Stimulated activated CD8-positive, alpha-beta memory T cell treated with anti-CD3 and anti-CD28 coated beads, Interleukin-12 subunit alpha, Interleukin-12 subunit beta, amount 100 ng/mL, for 24 hours (primary cell): Measurements from ENCODE around the gene PTPRJ.

Experiments used
- DNase-seq: peaks from one replicate; pipeline ENCODE4 v3.0.0-alpha.2; 2020; ENCODE audit errors: extremely low read depth

Gene PTPRJ

GRCh38 chr11:47994417-47994816, 14.1 kb downstream of the PTPRJ start:
- DNase-seq = no peak

- DNase-seq = no peak
These were observed 15.0 kb downstream of the PTPRJ start for GRCh38 chr11:47995360-47995769.

GRCh38 chr11:47997063-47998053, 17.0 kb downstream of the PTPRJ start:
- DNase-seq = no peak

- DNase-seq = no peak
These were observed 18.0 kb downstream of the PTPRJ start for GRCh38 chr11:47998345-47998732.

GRCh38 chr11:47998733-47999359, 18.5 kb downstream of the PTPRJ start:
- DNase-seq = no peak

- no peak for DNase-seq
These were observed 20.1 kb downstream of the PTPRJ start for GRCh38 chr11:48000432-48000831.

GRCh38 chr11:48001438-48002021, 21.2 kb downstream of the PTPRJ start:
- no peak for DNase-seq

GRCh38 chr11:48002561-48002960, 22.2 kb downstream of the PTPRJ start:
- no peak for DNase-seq

GRCh38 chr11:48003926-48004325, 23.6 kb downstream of the PTPRJ start:
- no peak for DNase-seq

GRCh38 chr11:48004456-48004855, 24.1 kb downstream of the PTPRJ start:
- no peak for DNase-seq

GRCh38 chr11:48005136-48005535, 24.8 kb downstream of the PTPRJ start:
- no peak for DNase-seq

- DNase-seq = no peak
These were observed 25.5 kb downstream of the PTPRJ start for GRCh38 chr11:48005831-48006270.

- no peak for DNase-seq
These were observed 26.1 kb downstream of the PTPRJ start for GRCh38 chr11:48006301-48006992.

GRCh38 chr11:48007677-48008076, 27.3 kb downstream of the PTPRJ start:
- no peak for DNase-seq

- DNase-seq = no peak
These were observed 28.6 kb downstream of the PTPRJ start for GRCh38 chr11:48008951-48009270.

- DNase-seq = no peak
These were observed 30.9 kb downstream of the PTPRJ start for GRCh38 chr11:48011102-48011797.

- no peak for DNase-seq
These were observed 31.5 kb downstream of the PTPRJ start for GRCh38 chr11:48011798-48012391.

GRCh38 chr11:48013269-48013901, 33.0 kb downstream of the PTPRJ start:
- no peak for DNase-seq

GRCh38 chr11:48014917-48015316, 34.6 kb downstream of the PTPRJ start:
- no peak for DNase-seq

GRCh38 chr11:48017105-48017830, 36.9 kb downstream of the PTPRJ start:
- no peak for DNase-seq
